ENCODE measurements around the gene NTMT1. TPM values are rescaled to one million over a fixed set of nuclear protein-coding genes. Genes with fewer than 3 reads are reported as not detected.
A peak's percentile ranks its signal among the peaks of the same experiment; 100 is the strongest.

Gene NTMT1
- total RNA-seq, 2 experiments from 2014 or later = 50.7 to 52.5 TPM

DNA sequence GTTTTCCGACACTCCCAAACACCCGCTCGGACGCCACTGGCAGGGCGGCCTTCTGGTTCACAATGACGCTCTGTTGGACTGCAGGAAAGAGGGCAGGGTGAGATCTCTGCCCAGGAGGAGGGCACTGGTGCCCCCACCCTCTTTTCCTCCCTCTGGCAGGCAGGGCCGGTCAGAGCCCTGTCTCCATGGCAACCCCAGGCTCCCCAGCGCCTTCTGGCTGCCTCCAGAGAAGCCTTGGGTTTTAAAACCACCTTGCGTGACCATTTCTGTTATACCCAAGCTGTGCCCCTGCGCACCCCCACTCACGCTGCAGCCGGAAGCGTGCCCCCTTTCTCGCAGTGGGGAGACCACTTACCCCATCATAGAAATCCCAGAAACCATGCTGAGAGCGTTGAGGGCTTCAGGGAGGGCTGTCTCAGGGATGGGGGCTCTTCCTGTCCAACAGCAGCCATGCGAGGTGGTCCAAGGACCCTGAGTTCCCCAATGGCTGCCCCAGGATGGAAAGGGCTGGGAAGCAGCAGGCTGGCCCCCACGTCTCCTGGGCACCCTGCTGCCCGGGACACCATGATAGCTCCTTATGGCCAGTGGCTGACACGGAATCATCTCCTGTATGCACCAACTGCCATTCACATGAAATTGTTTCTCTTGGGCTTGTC lies 12.3 kb upstream of the NTMT1 start:
- Mint-ChIP-seq H3K4me3 (no peak overlapping the region), H3K9me3 (no peaks in the 10 kb centered on the region), H3K36me3 (ENCODE audit: low read depth) (peaks cover 4% of the 10 kb centered on the region), H3K4me1 (ENCODE audit: low read depth) (peaks cover 16% of the 10 kb centered on the region), H3K27ac (no peak overlapping the region), H3K27me3 (peaks cover 5% of the 10 kb centered on the region)
- H3K27me3 ChIP-seq (ENCODE audit: control insufficient read depth in 1 of 2, insufficient read depth in 2 of 2, low read length in 2 of 2) = peaks cover 0 to 5% of the 10 kb centered on the region in 2 experiments
- intact Hi-C loops (cut with DNase I, micrococcal nuclease) = loop anchor here in 1 of 2 experiments (5.0 to 10.0 kb wide), 2 partner anchors 169 to 229 kb away; no protein-coding TSS in a partner anchor
- POLR2A ChIA-PET = interaction anchor here (0.7 kb wide), 1 partner anchor 11 kb away, joined by 3 read pairs; no protein-coding TSS in a partner anchor
- peaks cover 25% of the 10 kb centered on the region for H3K4me1 ChIP-seq (ENCODE audit: insufficient read depth, low read length)
- H3K4me3 ChIP-seq (ENCODE audit: low read length) = no peak overlapping the region
- no peak overlapping the region for H3K27ac ChIP-seq (ENCODE audit: low read depth in 1 of 2, low read length in 2 of 2)
- DNase-seq (no peak), ATAC-seq (ENCODE audit: poor library complexity) (no peak)
- no peaks in the 10 kb centered on the region for H3K9me3 ChIP-seq (ENCODE audit: control insufficient read depth in 1 of 2, insufficient read depth in 1 of 2, low read length in 2 of 2)
- TF ChIP-seq, protein P1, sequence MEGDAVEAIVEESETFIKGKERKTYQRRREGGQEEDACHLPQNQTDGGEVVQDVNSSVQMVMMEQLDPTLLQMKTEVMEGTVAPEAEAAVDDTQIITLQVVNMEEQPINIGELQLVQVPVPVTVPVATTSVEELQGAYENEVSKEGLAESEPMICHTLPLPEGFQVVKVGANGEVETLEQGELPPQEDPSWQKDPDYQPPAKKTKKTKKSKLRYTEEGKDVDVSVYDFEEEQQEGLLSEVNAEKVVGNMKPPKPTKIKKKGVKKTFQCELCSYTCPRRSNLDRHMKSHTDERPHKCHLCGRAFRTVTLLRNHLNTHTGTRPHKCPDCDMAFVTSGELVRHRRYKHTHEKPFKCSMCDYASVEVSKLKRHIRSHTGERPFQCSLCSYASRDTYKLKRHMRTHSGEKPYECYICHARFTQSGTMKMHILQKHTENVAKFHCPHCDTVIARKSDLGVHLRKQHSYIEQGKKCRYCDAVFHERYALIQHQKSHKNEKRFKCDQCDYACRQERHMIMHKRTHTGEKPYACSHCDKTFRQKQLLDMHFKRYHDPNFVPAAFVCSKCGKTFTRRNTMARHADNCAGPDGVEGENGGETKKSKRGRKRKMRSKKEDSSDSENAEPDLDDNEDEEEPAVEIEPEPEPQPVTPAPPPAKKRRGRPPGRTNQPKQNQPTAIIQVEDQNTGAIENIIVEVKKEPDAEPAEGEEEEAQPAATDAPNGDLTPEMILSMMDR (IDR thresholded peaks at IDR 0.05) = no peak
- no peaks in the 10 kb centered on the region for H3K36me3 ChIP-seq (ENCODE audit: insufficient read depth, low read length)
- CTCF ChIA-PET = interaction anchor here (1.2 to 1.3 kb wide), 2 partner anchors 474 to 482 kb away, joined by 3 to 4 read pairs; no protein-coding TSS in a partner anchor

DNA sequence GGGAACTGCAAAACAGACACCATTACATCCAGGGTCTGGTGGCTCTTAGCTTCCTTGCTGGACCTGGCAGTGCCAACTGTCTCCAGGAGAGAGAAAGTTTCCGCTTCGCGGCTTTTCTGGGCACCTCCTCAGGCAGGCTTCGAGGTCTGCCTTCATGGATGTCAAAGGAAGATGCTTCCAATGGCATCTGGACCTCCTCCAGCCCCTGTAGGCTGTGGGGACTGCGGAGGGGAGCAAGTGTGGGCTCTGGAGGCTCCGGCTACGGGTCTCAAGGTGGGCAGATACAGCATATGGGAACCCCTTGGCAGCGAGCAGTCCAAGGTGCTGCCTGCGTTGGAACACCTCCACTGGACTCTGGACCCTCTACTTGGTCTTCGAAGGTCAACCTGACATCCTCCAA lies 11.0 kb upstream of the NTMT1 start:
- H3K9me3 Mint-ChIP-seq = no peaks in the 10 kb centered on the region
- ChIA-PET POLR2A (no interaction called here), CTCF (no interaction called here)
- Histone ChIP-seq H3K4me1 (ENCODE audit: insufficient read depth, low read length) (peaks cover 19% of the 10 kb centered on the region), H3K27ac (ENCODE audit: low read depth in 1 of 2, low read length in 2 of 2) (no peak overlapping the region), H3K9me3 (ENCODE audit: control insufficient read depth in 1 of 2, insufficient read depth in 1 of 2, low read length in 2 of 2) (no peaks in the 10 kb centered on the region), H3K27me3 (ENCODE audit: control insufficient read depth in 1 of 2, insufficient read depth in 2 of 2, low read length in 2 of 2) (peaks cover 10 to 12% of the 10 kb centered on the region in 2 experiments), H3K4me3 (ENCODE audit: low read length) (no peak overlapping the region), H3K36me3 (ENCODE audit: insufficient read depth, low read length) (no peaks in the 10 kb centered on the region)
- peaks cover 15% of the 10 kb centered on the region for H3K27me3 Mint-ChIP-seq
- ATAC-seq (ENCODE audit: poor library complexity) = no peak
- TF ChIP-seq, protein P1 (IDR thresholded peaks at IDR 0.05) = no peak
- no peak overlapping the region for H3K4me3 Mint-ChIP-seq
- no peak for DNase-seq
- intact Hi-C loops (cut with DNase I, micrococcal nuclease) = loop anchor here in 1 of 2 experiments (5.0 to 10.0 kb wide), 2 partner anchors 167 to 230 kb away; no protein-coding TSS in a partner anchor
- H3K36me3 Mint-ChIP-seq (ENCODE audit: low read depth) = peaks cover under 1% of the 10 kb centered on the region
- H3K27ac Mint-ChIP-seq = no peak overlapping the region
- H3K4me1 Mint-ChIP-seq (ENCODE audit: low read depth) = peaks cover 17% of the 10 kb centered on the region

DNA sequence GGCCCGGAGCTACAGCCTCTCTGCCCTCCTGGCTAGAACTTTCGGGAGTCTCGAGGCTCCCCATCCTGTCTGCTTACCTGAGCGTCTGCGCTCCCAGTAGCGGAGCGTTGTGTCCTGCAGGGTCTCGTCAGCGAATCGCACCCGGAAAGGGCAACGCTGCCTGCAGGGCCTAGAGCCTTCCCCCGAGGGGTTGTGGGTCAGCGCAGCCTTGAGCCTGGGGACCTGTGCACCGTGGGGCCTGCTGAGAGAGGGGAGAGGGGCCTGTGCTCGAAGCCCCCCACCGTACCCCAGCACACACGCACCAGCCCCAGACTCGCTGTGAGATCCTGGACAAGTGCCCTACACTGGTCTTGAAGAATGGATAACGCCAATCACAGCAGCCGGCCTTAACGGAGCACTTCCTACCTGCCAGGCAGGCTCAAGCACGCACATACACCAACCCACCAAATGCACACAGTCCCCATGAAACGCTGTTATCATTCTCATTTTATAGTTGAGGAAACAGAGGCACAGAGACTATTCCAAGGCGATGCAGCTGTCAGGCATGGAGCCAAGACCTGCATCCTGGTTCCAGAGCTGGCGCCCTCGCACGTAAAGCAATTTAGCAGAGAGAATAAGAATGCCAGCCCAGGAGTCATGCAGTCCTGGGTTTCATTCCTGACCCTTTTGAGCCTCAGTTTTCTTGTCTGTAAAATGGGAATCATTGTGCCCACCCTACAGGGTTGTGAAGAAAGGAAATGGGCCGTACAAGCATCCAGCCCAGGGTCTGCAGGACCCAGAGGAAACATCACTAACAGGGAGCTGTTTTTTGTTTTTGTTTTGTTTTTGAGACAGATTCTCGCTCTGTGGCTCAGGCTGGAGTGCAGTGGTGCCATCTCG lies 10.3 kb upstream of the NTMT1 start:
- H3K9me3 ChIP-seq (ENCODE audit: control insufficient read depth in 1 of 2, insufficient read depth in 1 of 2, low read length in 2 of 2) = no peaks in the 10 kb centered on the region
- Mint-ChIP-seq H3K27me3 (peaks cover 16% of the 10 kb centered on the region), H3K4me1 (ENCODE audit: low read depth) (peaks cover 15% of the 10 kb centered on the region), H3K4me3 (no peak overlapping the region), H3K36me3 (ENCODE audit: low read depth) (no peaks in the 10 kb centered on the region), H3K9me3 (no peaks in the 10 kb centered on the region), H3K27ac (no peak overlapping the region)
- DNase-seq (peak in 1 of 14 experiments; percentile 21), ATAC-seq (ENCODE audit: poor library complexity) (no peak)
- no peak overlapping the region for H3K4me3 ChIP-seq (ENCODE audit: low read length)
- POLR2A ChIA-PET = no interaction called here
- H3K27me3 ChIP-seq (ENCODE audit: control insufficient read depth in 1 of 2, insufficient read depth in 2 of 2, low read length in 2 of 2) = peaks cover 14 to 16% of the 10 kb centered on the region in 2 experiments
- H3K36me3 ChIP-seq (ENCODE audit: insufficient read depth, low read length) = no peaks in the 10 kb centered on the region
- CTCF ChIA-PET = no interaction called here
- peaks cover 22% of the 10 kb centered on the region for H3K4me1 ChIP-seq (ENCODE audit: insufficient read depth, low read length)
- intact Hi-C loops (cut with DNase I, micrococcal nuclease) = loop anchor here in 1 of 2 experiments (10.0 kb wide), 1 partner anchor 231 kb away; no protein-coding TSS in a partner anchor
- H3K27ac ChIP-seq (ENCODE audit: low read depth in 1 of 2, low read length in 2 of 2) = no peak overlapping the region
- TF ChIP-seq, protein P1 (IDR thresholded peaks at IDR 0.05) = no peak

Measured in CD4-positive, alpha-beta T cell (primary cell).